Suprapubic skin (tissue), 3 donors: Measurements from ENCODE around the gene MAB21L4.

Experiments
- CTCF ChIP-seq, 2 donors: fragments of 200-600 bp in 1 of 2; fragments of 450-650 bp in 1 of 2; sonication (generic) in 1 of 2; IDR thresholded peaks; one replicate each; pipeline ENCODE4 v1.5.1; 2016 to 2019; ENCODE audit warnings: antibody characterized with exemption in 2 of 2, mild to moderate bottlenecking in 1 of 2, moderate library complexity in 1 of 2
- EP300 ChIP-seq: sonication (generic); formaldehyde crosslinking; IDR thresholded peaks from one replicate; pipeline ENCODE4 v1.6.1; 2017; ENCODE audit warnings: antibody characterized with exemption
- POLR2A ChIP-seq, 2 donors: fragments of 450-650 bp; IDR thresholded peaks; one replicate each; pipeline ENCODE4 v1.6.1; 2017; ENCODE audit warnings: antibody characterized with exemption in 2 of 2, mild to moderate bottlenecking in 2 of 2, moderate library complexity in 2 of 2

- no peak for TF ChIP-seq EP300
- TF ChIP-seq POLR2A (IDR thresholded peaks at IDR 0.05): no peak
- no peak for TF ChIP-seq CTCF (IDR thresholded peaks at IDR 0.05)
Measured at GRCh38 chr2:240869109-240869955, 26.6 kb downstream of the MAB21L4 start.
